OCI-LY7 (cell line): ENCODE results near the gene ENOSF1.

Experiments used
- EZH2phosphoT487 ChIP-seq: fragments of 200-600 bp; sonication (generic); IDR thresholded peaks from 2 replicates; pipeline ENCODE4 v1.6.1; 2018; ENCODE audit warnings: low read depth, borderline replicate concordance, mild to moderate bottlenecking, mixed run types, antibody characterized with exemption, low read length, moderate library complexity, mixed read lengths
- TF ChIP-seq, protein P1 (sequence below): fragments of 200-600 bp; sonication (generic); conservative IDR thresholded peaks from 2 replicates; pipeline ENCODE4 v1.5.1; 2014; ENCODE audit warnings: mild to moderate bottlenecking, antibody characterized with exemption, low read length, moderate library complexity, mixed read lengths

DNA sequence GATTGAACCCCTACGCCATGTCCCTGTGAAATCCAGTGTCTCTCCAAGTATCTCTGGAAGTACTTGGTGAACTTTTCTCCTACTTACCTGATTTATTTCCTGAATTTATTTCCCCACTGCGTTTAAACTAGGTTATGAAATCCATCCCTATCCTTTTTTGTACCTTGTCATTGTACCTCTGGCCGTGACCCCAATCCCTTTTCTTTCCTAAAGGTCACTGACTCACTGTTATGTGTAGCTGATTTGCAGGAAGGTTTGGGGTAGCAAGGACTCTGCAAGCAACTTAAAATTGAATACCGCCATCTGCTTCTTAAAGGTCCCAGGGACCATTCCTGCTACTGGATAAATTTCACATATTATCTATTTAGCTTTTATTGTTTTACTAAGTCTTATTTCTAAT, 4.6 kb upstream of the ENOSF1 start:
- TF ChIP-seq, protein P1, sequence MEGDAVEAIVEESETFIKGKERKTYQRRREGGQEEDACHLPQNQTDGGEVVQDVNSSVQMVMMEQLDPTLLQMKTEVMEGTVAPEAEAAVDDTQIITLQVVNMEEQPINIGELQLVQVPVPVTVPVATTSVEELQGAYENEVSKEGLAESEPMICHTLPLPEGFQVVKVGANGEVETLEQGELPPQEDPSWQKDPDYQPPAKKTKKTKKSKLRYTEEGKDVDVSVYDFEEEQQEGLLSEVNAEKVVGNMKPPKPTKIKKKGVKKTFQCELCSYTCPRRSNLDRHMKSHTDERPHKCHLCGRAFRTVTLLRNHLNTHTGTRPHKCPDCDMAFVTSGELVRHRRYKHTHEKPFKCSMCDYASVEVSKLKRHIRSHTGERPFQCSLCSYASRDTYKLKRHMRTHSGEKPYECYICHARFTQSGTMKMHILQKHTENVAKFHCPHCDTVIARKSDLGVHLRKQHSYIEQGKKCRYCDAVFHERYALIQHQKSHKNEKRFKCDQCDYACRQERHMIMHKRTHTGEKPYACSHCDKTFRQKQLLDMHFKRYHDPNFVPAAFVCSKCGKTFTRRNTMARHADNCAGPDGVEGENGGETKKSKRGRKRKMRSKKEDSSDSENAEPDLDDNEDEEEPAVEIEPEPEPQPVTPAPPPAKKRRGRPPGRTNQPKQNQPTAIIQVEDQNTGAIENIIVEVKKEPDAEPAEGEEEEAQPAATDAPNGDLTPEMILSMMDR: no peak
- no peak for TF ChIP-seq EZH2phosphoT487
